AG04450 (cell line): ENCODE data around the gene KMT2E. TPM values are rescaled to one million over a fixed set of nuclear protein-coding genes. Genes with fewer than 3 reads are reported as not detected.
A peak's percentile ranks its signal among the peaks of the same experiment; 100 is the strongest.

ENCODE experiments used
- CTCF ChIA-PET: fragments of 300-600, 350-600 bp; formaldehyde crosslinking; extraction: SDS; loops from one replicate; lab custom pipeline; 2022; ENCODE audit warnings: antibody characterized with exemption, inconsistent platforms; lab: Charles Lee
- POLR2A ChIA-PET: fragments of 350-600 bp; formaldehyde crosslinking; extraction: SDS; loops from one replicate; lab custom pipeline; 2021; ENCODE audit warnings: antibody characterized with exemption, inconsistent platforms; lab: Yijun Ruan, JAX
- DNase-seq: peaks from one replicate; pipeline ENCODE4 v3.0.0-alpha.2; 2011; ENCODE audit warnings: low read depth, low spot score
- H3K27ac ChIP-seq: one replicate; pipeline ENCODE4 v1.5.1; 2012; ENCODE audit warnings: low read depth, low read length, control low read depth
- H3K27me3 ChIP-seq: one replicate; pipeline ENCODE4 v1.6.0; 2012; ENCODE audit warnings: low read length; ENCODE audit not compliant: control insufficient read depth, insufficient read depth
- H3K4me3 ChIP-seq: 2 replicates; pipeline ENCODE4 v1.5.1; 2011; ENCODE audit warnings: mild to moderate bottlenecking, low read depth, low read length, control low read depth
- H3K9me3 ChIP-seq: 2 replicates; pipeline ENCODE4 v1.5.1; 2012; ENCODE audit warnings: low read length; ENCODE audit not compliant: control insufficient read depth, insufficient read depth
- polyA plus RNA-seq: library from polyadenylated mRNA; depleted of rRNA; stranded (reverse); fragments of >200 nt; gene quantifications from 2 replicates; pipeline ENCODE4 v1.2.3, GENCODE V29; 2011
- TF ChIP-seq, protein P1 (sequence below): IDR thresholded peaks from 2 replicates; pipeline ENCODE4 v1.5.1; 2011; ENCODE audit warnings: low read depth, low read length, control low read depth, inconsistent platforms

The KMT2E gene
- polyA plus RNA-seq, 1 experiment = 13.8 TPM

DNA sequence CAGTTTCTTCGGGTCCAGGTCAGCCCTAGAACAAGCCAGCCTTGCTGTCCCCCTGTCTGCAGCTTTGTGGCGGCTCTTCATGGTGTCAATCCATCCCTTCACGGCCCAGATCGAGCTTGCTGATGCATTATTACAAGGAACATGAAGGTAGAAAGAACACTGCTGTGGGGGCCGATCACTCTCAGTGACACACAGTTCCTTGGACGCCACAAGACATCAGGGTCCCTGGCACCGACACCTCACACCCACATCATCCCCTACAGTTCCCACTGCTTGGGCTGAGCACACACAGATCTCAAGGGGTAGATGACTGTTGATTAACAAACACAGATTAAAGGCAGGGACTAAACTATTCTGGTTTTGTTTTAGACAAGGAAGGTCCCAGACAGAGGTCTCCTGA is 119.4 kb downstream of the KMT2E start:
- ChIA-PET POLR2A (no interaction called here), CTCF (no interaction called here)
- Histone ChIP-seq H3K27ac (no peak overlapping the region), H3K27me3 (no peaks in the 10 kb centered on the region), H3K4me3 (no peak overlapping the region), H3K9me3 (no peaks in the 10 kb centered on the region)
- no peak for DNase-seq
- TF ChIP-seq, protein P1, sequence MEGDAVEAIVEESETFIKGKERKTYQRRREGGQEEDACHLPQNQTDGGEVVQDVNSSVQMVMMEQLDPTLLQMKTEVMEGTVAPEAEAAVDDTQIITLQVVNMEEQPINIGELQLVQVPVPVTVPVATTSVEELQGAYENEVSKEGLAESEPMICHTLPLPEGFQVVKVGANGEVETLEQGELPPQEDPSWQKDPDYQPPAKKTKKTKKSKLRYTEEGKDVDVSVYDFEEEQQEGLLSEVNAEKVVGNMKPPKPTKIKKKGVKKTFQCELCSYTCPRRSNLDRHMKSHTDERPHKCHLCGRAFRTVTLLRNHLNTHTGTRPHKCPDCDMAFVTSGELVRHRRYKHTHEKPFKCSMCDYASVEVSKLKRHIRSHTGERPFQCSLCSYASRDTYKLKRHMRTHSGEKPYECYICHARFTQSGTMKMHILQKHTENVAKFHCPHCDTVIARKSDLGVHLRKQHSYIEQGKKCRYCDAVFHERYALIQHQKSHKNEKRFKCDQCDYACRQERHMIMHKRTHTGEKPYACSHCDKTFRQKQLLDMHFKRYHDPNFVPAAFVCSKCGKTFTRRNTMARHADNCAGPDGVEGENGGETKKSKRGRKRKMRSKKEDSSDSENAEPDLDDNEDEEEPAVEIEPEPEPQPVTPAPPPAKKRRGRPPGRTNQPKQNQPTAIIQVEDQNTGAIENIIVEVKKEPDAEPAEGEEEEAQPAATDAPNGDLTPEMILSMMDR = no peak

DNA sequence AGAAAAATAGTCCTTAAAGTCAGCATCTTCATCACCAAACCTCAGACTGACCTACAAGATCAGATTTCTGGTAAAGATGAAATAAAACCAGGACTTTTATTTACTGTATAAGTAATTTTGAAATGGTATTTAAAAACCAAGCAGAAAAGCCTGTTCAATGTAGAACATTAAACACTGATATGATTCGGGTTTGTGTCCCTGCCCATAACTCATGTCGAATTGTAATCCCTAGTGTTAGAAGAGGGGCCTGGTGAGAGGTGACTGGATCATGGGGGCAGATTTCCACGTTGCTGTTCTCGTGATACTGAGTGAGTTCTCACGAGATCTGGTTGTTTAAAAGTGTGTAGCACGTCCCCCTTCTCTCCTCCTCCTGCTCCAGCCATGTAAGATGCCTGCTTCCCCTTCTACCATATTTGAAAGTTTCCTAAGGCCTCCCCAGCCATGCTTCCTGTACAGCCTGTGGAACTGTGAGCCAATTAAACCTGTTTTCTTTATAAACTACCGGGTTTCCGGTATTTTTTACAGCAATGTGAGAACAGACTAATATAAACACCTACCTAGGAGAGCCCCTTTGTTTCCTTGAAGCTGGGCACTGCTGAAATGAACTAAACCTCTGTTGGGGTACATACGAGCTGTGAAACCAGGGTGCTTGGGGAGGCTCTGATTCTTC is 120.1 kb downstream of the KMT2E start:
- no peak overlapping the region for H3K4me3 ChIP-seq
- no peak for DNase-seq
- H3K9me3 ChIP-seq = no peaks in the 10 kb centered on the region
- CTCF ChIA-PET = no interaction called here
- TF ChIP-seq, protein P1 = no peak
- POLR2A ChIA-PET = no interaction called here
- H3K27me3 ChIP-seq = no peaks in the 10 kb centered on the region
- no peak overlapping the region for H3K27ac ChIP-seq

DNA sequence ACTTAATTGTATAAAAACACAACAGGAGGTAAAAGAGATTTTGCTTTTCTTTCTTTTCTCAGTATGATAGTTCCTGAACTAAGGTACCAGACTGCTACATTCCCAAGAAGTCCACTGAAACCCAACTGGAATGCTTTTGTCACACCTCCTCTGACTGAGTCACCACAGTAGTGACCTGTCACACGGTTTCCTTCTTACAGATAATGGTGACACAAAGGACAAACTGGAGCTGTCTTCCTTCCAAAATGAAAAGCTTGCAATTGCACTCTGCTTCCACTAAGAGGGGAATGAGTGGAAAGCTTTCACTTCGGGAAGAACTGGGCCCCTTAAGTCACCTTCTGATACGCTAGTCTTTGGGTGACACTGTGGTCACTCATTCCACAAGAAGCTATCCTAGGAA is 122.2 kb downstream of the KMT2E start:
- TF ChIP-seq, protein P1 = peak; percentile 25; the same call in 1 of the 2 replicates
- Histone ChIP-seq H3K4me3 (no peak overlapping the region), H3K9me3 (no peaks in the 10 kb centered on the region), H3K27ac (no peak overlapping the region), H3K27me3 (no peaks in the 10 kb centered on the region)
- ChIA-PET POLR2A (no interaction called here), CTCF (interaction anchor here (1.0 kb wide), 1 partner anchor 216 kb away, joined by 3 read pairs; no protein-coding TSS in a partner anchor)
- no peak for DNase-seq

DNA sequence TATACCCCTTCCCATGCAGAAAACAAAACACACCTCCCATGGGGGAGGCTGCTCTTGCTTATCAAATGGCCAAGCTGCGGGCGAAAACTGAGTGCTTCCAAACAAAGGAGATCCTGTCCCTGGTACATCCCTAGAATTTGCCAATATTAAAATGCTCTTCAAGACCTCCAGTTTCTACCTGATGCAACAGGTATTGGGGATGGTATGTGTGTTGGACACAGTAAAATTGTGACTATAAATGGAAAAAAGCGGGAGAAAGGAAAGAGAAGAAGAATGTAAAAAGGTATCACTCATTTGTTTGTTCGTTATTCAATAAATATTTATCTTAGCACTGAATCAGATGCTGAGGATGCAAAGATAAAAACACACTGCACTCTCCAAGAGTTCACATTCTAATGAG is 123.9 kb downstream of the KMT2E start:
- Histone ChIP-seq H3K27me3 (no peaks in the 10 kb centered on the region), H3K9me3 (no peaks in the 10 kb centered on the region), H3K4me3 (no peak overlapping the region), H3K27ac (no peak overlapping the region)
- POLR2A ChIA-PET = no interaction called here
- TF ChIP-seq, protein P1 = no peak
- DNase-seq = no peak
- CTCF ChIA-PET = no interaction called here

DNA sequence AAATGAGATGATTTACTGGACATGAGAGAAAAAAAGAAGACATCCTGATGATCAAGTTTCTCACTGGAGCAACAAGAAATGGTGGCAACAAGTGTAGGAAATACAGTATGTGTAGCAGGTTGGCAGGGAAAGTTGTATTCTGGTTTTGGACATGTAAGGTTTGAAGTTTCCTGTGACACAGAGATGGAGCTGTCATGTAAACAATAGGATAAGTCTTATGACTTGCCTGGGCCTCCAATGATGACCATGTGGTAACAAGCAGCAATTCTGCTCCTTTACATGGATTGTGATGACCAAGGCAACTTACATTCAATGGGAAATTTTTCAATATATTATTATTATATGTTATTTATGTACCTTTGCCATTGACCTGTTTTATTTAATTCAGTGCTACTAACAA is 125.4 kb downstream of the KMT2E start:
- Histone ChIP-seq H3K27ac (no peak overlapping the region), H3K9me3 (no peaks in the 10 kb centered on the region), H3K27me3 (no peaks in the 10 kb centered on the region), H3K4me3 (no peak overlapping the region)
- no peak for DNase-seq
- POLR2A ChIA-PET = no interaction called here
- TF ChIP-seq, protein P1 = no peak
- CTCF ChIA-PET = interaction anchor here (0.6 kb wide), 2 partner anchors 15 to 198 kb away, joined by 3 read pairs; no protein-coding TSS in a partner anchor
